ENCODE results near the gene LIG1. TPM values are rescaled to one million over a fixed set of nuclear protein-coding genes. Genes with fewer than 3 reads are reported as not detected.

The LIG1 gene
- total and polyA plus RNA-seq, 7 donors, result 2.6 to 5.2 (median 3.3) TPM

DNA sequence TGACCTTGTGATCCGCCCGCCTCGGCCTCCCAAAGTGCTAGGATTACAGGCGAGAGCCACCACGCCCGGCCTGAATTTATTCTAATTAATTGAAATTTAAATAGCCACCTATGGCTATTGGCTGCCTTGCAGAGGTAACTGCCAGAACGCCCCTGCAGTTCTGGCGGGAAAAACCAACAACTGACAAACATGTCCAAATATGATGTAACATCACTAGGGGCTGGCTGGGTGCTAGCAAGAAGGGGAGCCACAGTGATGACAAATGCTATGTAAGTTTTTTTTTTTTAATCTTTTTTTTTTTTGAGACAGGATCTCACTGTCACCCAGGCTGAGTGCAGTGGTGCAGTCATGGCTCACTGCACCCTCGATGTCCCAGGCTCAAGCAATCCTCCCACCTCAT lies 13.2 kb upstream of the LIG1 start:
- Histone ChIP-seq H3K36me3 (ENCODE audit: insufficient read depth in 1 of 2, low read depth in 1 of 2) (peaks cover 0 to 8% of the 10 kb centered on the region in 2 donors), H3K27ac (no peak overlapping the region), H3K27me3 (ENCODE audit: insufficient read depth in 3 of 3, low read length in 2 of 3) (no peaks in the 10 kb centered on the region), H3K4me3 (no peak overlapping the region), H3K9me3 (peaks cover 3% of the 10 kb centered on the region), H3K4me1 (no peaks in the 10 kb centered on the region)
- DNase-seq, result no peak
- ATAC-seq, result no peak
- WGBS, 3 donors, result 88 to 96% (median 93%) methylated on average over 8 to 9 of the region's 9 CpGs
- TF ChIP-seq, protein P1, sequence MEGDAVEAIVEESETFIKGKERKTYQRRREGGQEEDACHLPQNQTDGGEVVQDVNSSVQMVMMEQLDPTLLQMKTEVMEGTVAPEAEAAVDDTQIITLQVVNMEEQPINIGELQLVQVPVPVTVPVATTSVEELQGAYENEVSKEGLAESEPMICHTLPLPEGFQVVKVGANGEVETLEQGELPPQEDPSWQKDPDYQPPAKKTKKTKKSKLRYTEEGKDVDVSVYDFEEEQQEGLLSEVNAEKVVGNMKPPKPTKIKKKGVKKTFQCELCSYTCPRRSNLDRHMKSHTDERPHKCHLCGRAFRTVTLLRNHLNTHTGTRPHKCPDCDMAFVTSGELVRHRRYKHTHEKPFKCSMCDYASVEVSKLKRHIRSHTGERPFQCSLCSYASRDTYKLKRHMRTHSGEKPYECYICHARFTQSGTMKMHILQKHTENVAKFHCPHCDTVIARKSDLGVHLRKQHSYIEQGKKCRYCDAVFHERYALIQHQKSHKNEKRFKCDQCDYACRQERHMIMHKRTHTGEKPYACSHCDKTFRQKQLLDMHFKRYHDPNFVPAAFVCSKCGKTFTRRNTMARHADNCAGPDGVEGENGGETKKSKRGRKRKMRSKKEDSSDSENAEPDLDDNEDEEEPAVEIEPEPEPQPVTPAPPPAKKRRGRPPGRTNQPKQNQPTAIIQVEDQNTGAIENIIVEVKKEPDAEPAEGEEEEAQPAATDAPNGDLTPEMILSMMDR (IDR thresholded peaks at IDR 0.05), result no peak
- intact Hi-C loops (cut with DNase I), result no loop called here

DNA sequence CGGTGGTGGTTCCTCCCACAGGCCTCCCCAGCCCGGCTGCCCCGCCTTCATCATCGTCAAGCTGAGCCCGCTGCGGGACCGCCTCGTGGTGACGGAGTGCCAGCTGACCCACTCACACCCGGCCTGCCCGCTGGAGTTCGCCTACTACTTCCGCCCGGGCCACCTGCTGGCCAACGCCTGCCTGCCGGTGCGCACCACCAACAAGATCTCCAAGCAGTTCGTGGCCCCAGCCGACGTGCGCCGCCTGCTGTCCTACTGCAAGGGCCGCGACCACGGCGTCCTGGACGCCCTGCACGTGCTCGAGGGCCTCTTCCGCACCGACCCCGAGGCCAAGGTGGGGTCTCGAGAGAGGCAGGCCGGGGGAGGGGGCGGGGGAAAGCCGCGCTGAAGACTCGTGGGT lies 12.3 kb upstream of the LIG1 start:
- TF ChIP-seq, protein P1 (IDR thresholded peaks at IDR 0.05), result no peak
- Histone ChIP-seq H3K27me3 (ENCODE audit: insufficient read depth in 3 of 3, low read length in 2 of 3) (no peaks in the 10 kb centered on the region), H3K27ac (no peak overlapping the region), H3K4me3 (no peak overlapping the region), H3K4me1 (no peaks in the 10 kb centered on the region), H3K36me3 (ENCODE audit: insufficient read depth in 1 of 2, low read depth in 1 of 2) (peaks cover 0 to 8% of the 10 kb centered on the region in 2 donors), H3K9me3 (peaks cover 3% of the 10 kb centered on the region)
- intact Hi-C loops (cut with DNase I), result no loop called here
- ATAC-seq (no peak), DNase-seq (no peak)
- WGBS, 3 donors, result 93 to 97% (median 95%) methylated on average over 36 to 38 of the region's 38 CpGs

DNA sequence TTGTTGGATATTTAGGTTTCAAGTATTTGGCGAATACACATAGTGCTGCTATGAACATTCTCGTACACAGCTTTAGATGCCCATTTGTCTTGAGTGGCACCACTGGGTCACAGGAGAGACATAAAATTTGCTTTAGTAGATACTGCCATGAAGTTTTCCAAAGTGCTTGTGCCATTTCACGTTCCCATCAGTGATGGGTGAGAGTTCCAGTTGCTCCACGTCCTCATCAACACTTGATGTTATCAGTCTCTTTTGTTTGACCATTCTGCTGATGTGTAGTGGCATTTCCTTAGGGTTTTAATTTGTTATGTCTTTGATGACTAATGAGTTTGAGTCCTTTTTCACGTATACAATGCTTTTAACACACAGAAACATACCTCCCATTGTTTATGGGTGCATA lies 11.4 kb upstream of the LIG1 start:
- no peak for ATAC-seq
- WGBS, 3 donors, result 97 to 98% (median 97%) methylated on average over 5 of the region's 5 CpGs
- no peak overlapping the region for H3K27ac ChIP-seq
- no peaks in the 10 kb centered on the region for H3K4me1 ChIP-seq
- TF ChIP-seq, protein P1 (IDR thresholded peaks at IDR 0.05), result no peak
- DNase-seq, result no peak
- intact Hi-C loops (cut with DNase I), result no loop called here
- H3K4me3 ChIP-seq, result no peak overlapping the region
- peaks cover 0 to 8% of the 10 kb centered on the region in 2 donors for H3K36me3 ChIP-seq (ENCODE audit: insufficient read depth in 1 of 2, low read depth in 1 of 2)
- no peaks in the 10 kb centered on the region for H3K27me3 ChIP-seq (ENCODE audit: insufficient read depth in 3 of 3, low read length in 2 of 3)
- peaks cover 3% of the 10 kb centered on the region for H3K9me3 ChIP-seq

DNA sequence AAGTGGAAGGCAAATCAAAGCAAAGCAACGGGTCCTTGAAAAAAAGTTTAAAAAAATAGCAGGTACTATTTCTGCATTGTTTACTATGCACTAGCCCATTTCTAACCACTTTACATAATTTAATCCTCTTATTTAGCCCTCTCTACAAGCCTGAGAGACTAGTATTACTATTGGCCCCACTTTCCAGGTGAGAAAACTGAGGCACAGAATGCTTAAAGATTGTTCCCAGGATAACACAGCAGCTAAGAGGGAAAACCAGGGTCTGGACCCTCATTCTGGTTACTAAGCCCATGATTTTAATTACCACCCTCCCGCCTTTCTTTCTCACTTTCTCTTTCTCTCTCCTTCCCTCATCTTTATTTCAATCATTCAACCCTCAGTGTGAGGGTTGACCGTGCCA lies 6.1 kb upstream of the LIG1 start:
- Histone ChIP-seq H3K36me3 (ENCODE audit: insufficient read depth in 1 of 2, low read depth in 1 of 2) (peaks cover 3 to 34% of the 10 kb centered on the region in 2 donors), H3K27ac (no peak overlapping the region), H3K27me3 (ENCODE audit: insufficient read depth in 3 of 3, low read length in 2 of 3) (no peaks in the 10 kb centered on the region), H3K9me3 (peaks cover under 1% of the 10 kb centered on the region), H3K4me3 (no peak overlapping the region), H3K4me1 (peaks cover 4% of the 10 kb centered on the region)
- TF ChIP-seq, protein P1 (IDR thresholded peaks at IDR 0.05), result no peak
- 82 to 100% (median 97%) methylated on average over 3 of the region's 3 CpGs for WGBS, 3 donors
- no peak for ATAC-seq
- DNase-seq, result no peak
- intact Hi-C loops (cut with DNase I), result no loop called here

DNA sequence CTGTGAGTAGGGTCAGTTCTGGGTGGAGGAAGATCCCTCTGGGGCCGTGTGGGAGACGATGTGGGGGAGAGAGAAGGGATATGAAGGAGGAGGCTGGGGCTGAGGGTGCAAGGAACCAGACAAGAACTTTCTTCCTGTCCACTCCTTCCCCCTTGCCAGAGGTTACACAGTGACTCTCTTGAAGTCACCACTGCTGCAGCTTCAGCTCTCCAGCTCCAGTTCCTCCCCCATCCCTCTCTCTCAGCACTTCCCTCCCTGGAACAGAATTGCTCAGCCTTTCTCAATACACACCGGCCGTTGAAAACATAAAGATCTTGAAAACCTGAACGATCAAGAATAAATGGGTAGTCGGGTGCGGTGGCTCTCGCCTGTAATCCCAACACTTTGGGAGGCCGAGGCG lies 5.4 kb upstream of the LIG1 start:
- TF ChIP-seq, protein P1 (IDR thresholded peaks at IDR 0.05), result no peak
- peaks cover 8% of the 10 kb centered on the region for H3K4me1 ChIP-seq
- H3K27me3 ChIP-seq (ENCODE audit: insufficient read depth in 3 of 3, low read length in 2 of 3), result no peaks in the 10 kb centered on the region
- DNase-seq (no peak), ATAC-seq (no peak)
- no peaks in the 10 kb centered on the region for H3K9me3 ChIP-seq
- WGBS, 3 donors, result 88 to 94% (median 91%) methylated on average over 10 of the region's 10 CpGs
- peaks cover 3 to 34% of the 10 kb centered on the region in 2 donors for H3K36me3 ChIP-seq (ENCODE audit: insufficient read depth in 1 of 2, low read depth in 1 of 2)
- intact Hi-C loops (cut with DNase I), result no loop called here
- no peak overlapping the region for H3K4me3 ChIP-seq
- no peak overlapping the region for H3K27ac ChIP-seq

All from psoas muscle (tissue), 8 donors.